ENCODE data around the gene NEDD4. TPM values are rescaled to one million over a fixed set of nuclear protein-coding genes. Genes with fewer than 3 reads are reported as not detected.

The NEDD4 gene
- polyA plus RNA-seq, 1 donor (not counting 4 experiments of a cell fraction or from before 2014, with no cell fraction given) = 24.3 TPM

Small RNA genes within 50 kb of the gene (small RNA-seq; reads per million reads assigned to genes)
- gene RN7SL568P (ENCODE audit: insufficient read length in 3 of 3, low read depth in 3 of 3, low replicate concordance in 1 of 3) = 0 reads per million in 3 experiments

All from keratinocyte (primary cell).